ENCODE data around the gene GMNN.

- no peak for TF ChIP-seq CTCF (IDR thresholded peaks at IDR 0.05)
- no peak for TF ChIP-seq POLR2A (IDR thresholded peaks at IDR 0.05)
These were observed 35.0 kb downstream of the GMNN start for GRCh38 chr6:24809728-24810127.

All from uterus (tissue), 2 donors.